ENCODE measurements around the gene LIPN. TPM values are rescaled to one million over a fixed set of nuclear protein-coding genes. Genes with fewer than 3 reads are reported as not detected.

The LIPN gene
- total RNA-seq, 1 donor from 2014 or later = not detected

- no peak for TF ChIP-seq CTCF (IDR thresholded peaks at IDR 0.05)
- Mint-ChIP-seq H3K27me3 (ENCODE audit: unreplicated experiment) (peaks cover 6% of the 10 kb centered on the region), H3K4me1 (ENCODE audit: unreplicated experiment) (no peaks in the 10 kb centered on the region), H3K27ac (ENCODE audit: unreplicated experiment) (no peak overlapping the region), H3K36me3 (ENCODE audit: unreplicated experiment) (no peaks in the 10 kb centered on the region), H3K4me3 (ENCODE audit: unreplicated experiment) (no peak overlapping the region), H3K9me3 (ENCODE audit: unreplicated experiment) (no peaks in the 10 kb centered on the region)
- DNase-seq (ENCODE audit: extremely low spot score, unreplicated experiment) = no peak
Observed at GRCh38 chr10:88762906-88763305, 3.1 kb downstream of the LIPN start.

GRCh38 chr10:88763441-88763840, 3.6 kb downstream of the LIPN start:
- no peaks in the 10 kb centered on the region for H3K9me3 Mint-ChIP-seq (ENCODE audit: unreplicated experiment)
- H3K27me3 Mint-ChIP-seq (ENCODE audit: unreplicated experiment) = peaks cover 7% of the 10 kb centered on the region
- no peaks in the 10 kb centered on the region for H3K36me3 Mint-ChIP-seq (ENCODE audit: unreplicated experiment)
- no peak overlapping the region for H3K4me3 Mint-ChIP-seq (ENCODE audit: unreplicated experiment)
- H3K27ac Mint-ChIP-seq (ENCODE audit: unreplicated experiment) = no peak overlapping the region
- no peak for TF ChIP-seq CTCF (IDR thresholded peaks at IDR 0.05)
- H3K4me1 Mint-ChIP-seq (ENCODE audit: unreplicated experiment) = no peaks in the 10 kb centered on the region
- DNase-seq (ENCODE audit: extremely low spot score, unreplicated experiment) = no peak

- Mint-ChIP-seq H3K27ac (ENCODE audit: unreplicated experiment) (no peak overlapping the region), H3K4me1 (ENCODE audit: unreplicated experiment) (no peaks in the 10 kb centered on the region), H3K4me3 (ENCODE audit: unreplicated experiment) (no peak overlapping the region), H3K27me3 (ENCODE audit: unreplicated experiment) (peaks cover 10% of the 10 kb centered on the region), H3K36me3 (ENCODE audit: unreplicated experiment) (no peaks in the 10 kb centered on the region), H3K9me3 (ENCODE audit: unreplicated experiment) (no peaks in the 10 kb centered on the region)
- no peak for DNase-seq (ENCODE audit: extremely low spot score, unreplicated experiment)
- TF ChIP-seq CTCF (IDR thresholded peaks at IDR 0.05) = no peak
Observed at GRCh38 chr10:88764110-88764509, 4.3 kb downstream of the LIPN start.

GRCh38 chr10:88765816-88766215, 6.0 kb downstream of the LIPN start:
- Mint-ChIP-seq H3K27me3 (ENCODE audit: unreplicated experiment) (peaks cover 10% of the 10 kb centered on the region), H3K36me3 (ENCODE audit: unreplicated experiment) (no peaks in the 10 kb centered on the region), H3K4me3 (ENCODE audit: unreplicated experiment) (no peak overlapping the region), H3K9me3 (ENCODE audit: unreplicated experiment) (no peaks in the 10 kb centered on the region), H3K4me1 (ENCODE audit: unreplicated experiment) (no peaks in the 10 kb centered on the region), H3K27ac (ENCODE audit: unreplicated experiment) (no peak overlapping the region)
- TF ChIP-seq CTCF (IDR thresholded peaks at IDR 0.05) = no peak
- DNase-seq (ENCODE audit: extremely low spot score, unreplicated experiment) = no peak

GRCh38 chr10:88769384-88769783, 9.6 kb downstream of the LIPN start:
- H3K36me3 Mint-ChIP-seq (ENCODE audit: unreplicated experiment) = no peaks in the 10 kb centered on the region
- no peak for TF ChIP-seq CTCF (IDR thresholded peaks at IDR 0.05)
- peaks cover 16% of the 10 kb centered on the region for H3K27me3 Mint-ChIP-seq (ENCODE audit: unreplicated experiment)
- no peak for DNase-seq (ENCODE audit: extremely low spot score, unreplicated experiment)
- H3K27ac Mint-ChIP-seq (ENCODE audit: unreplicated experiment) = no peak overlapping the region
- peaks cover 15% of the 10 kb centered on the region for H3K9me3 Mint-ChIP-seq (ENCODE audit: unreplicated experiment)
- H3K4me3 Mint-ChIP-seq (ENCODE audit: unreplicated experiment) = no peak overlapping the region
- H3K4me1 Mint-ChIP-seq (ENCODE audit: unreplicated experiment) = no peaks in the 10 kb centered on the region
